Endothelial cell of umbilical vein (primary cell): Measurements from ENCODE around the gene ACBD6. TPM values are rescaled to one million over a fixed set of nuclear protein-coding genes. Genes with fewer than 3 reads are reported as not detected.

Experiments used
- BruUV-seq: library from RNA; stranded (reverse); fragments of 400-500 nt; replicated peaks from 2 replicates; lab custom pipeline; 2021; lab: Mats Ljungman, UMichigan
- CTCF ChIA-PET: fragments of 300-600, 350-600 bp; sonication (Branson Sonifier 250); formaldehyde crosslinking; loops from one replicate; lab custom pipeline; 2021; ENCODE audit warnings: antibody characterized with exemption, inconsistent platforms; lab: Charles Lee
- POLR2A ChIA-PET: fragments of 300-600, 350-600 bp; sonication (Branson Sonifier 250); formaldehyde crosslinking; loops from one replicate; lab custom pipeline; 2021; ENCODE audit warnings: antibody characterized with exemption, inconsistent platforms; lab: Charles Lee
- DNase-seq: peaks from one replicate; pipeline ENCODE4 v3.0.0-alpha.2; 2011; ENCODE audit warnings: low read depth, low spot score
- FAIRE-seq: peaks from 2 replicates; lab custom pipeline; 2011; peaks lifted over from hg19 to GRCh38; lab: Jason Lieb, UNC
- H2AFZ ChIP-seq: 2 replicates; pipeline ENCODE4 v1.6.0; 2012; ENCODE audit warnings: low read depth, low read length, control low read depth, inconsistent platforms
- H3K27ac ChIP-seq: 2 replicates; pipeline ENCODE4 v1.5.1; 2011; ENCODE audit warnings: low read depth, mild to moderate bottlenecking, control low read depth, low read length, moderate library complexity; ENCODE audit not compliant: insufficient read depth
- H3K27me3 ChIP-seq, 2 experiments: 2 replicates each; pipeline versions ENCODE4 v1.6.0 to v1.6.1; 2011; ENCODE audit warnings: low read length in 2 of 2, mixed read lengths in 1 of 2; ENCODE audit not compliant: control insufficient read depth in 2 of 2, insufficient read depth in 2 of 2
- H3K36me3 ChIP-seq, 2 experiments: 2 replicates in 1 of 2; 3 replicates in 1 of 2; pipeline ENCODE4 v1.5.1; 2011; ENCODE audit warnings: low read length in 2 of 2, mild to moderate bottlenecking in 1 of 2, moderate library complexity in 1 of 2; ENCODE audit not compliant: control insufficient read depth in 2 of 2, insufficient read depth in 2 of 2; ENCODE audit errors: extremely low read depth in 1 of 2
- H3K4me1 ChIP-seq: 3 replicates; pipeline ENCODE4 v1.5.1; 2011; ENCODE audit warnings: mild to moderate bottlenecking, low read length; ENCODE audit not compliant: control insufficient read depth, insufficient read depth; ENCODE audit errors: extremely low read depth
- H3K4me2 ChIP-seq: 2 replicates; pipeline ENCODE4 v1.6.1; 2011; ENCODE audit warnings: low read length, control low read depth, mixed read lengths; ENCODE audit not compliant: insufficient read depth
- H3K4me3 ChIP-seq, 3 experiments: fragments of 200-600 bp in 1 of 3; sonication (generic), shearing (Covaris generic) in 1 of 3; replicated peaks in 1 of 3; 2 replicates each; pipeline ENCODE4 v1.5.1; 2011 to 2016; ENCODE audit warnings: control low read depth in 3 of 3, low read length in 3 of 3, mild to moderate bottlenecking in 2 of 3, inconsistent platforms in 1 of 3, low read depth in 1 of 3, moderate library complexity in 1 of 3; ENCODE audit not compliant: insufficient read depth in 1 of 3
- H3K79me2 ChIP-seq: 2 replicates; pipeline ENCODE4 v1.6.0; 2012; ENCODE audit warnings: low read length, inconsistent platforms; ENCODE audit not compliant: control insufficient read depth, insufficient read depth
- H3K9ac ChIP-seq: replicated peaks from 2 replicates; pipeline ENCODE3; 2011; ENCODE audit warnings: low read length, control low read depth; ENCODE audit not compliant: insufficient read depth; ENCODE audit errors: extremely low read depth
- H3K9me1 ChIP-seq: replicated peaks from 3 replicates; pipeline ENCODE4 v1.6.0; 2011; ENCODE audit warnings: mild to moderate bottlenecking, low read length; ENCODE audit not compliant: control insufficient read depth, insufficient read depth; ENCODE audit errors: extremely low read depth
- H3K9me3 ChIP-seq: replicated peaks from 2 replicates; pipeline ENCODE4 v1.5.1; 2012; ENCODE audit warnings: low read length, inconsistent platforms; ENCODE audit not compliant: control insufficient read depth, insufficient read depth
- H4K20me1 ChIP-seq: replicated peaks from 2 replicates; pipeline ENCODE3; 2011; ENCODE audit warnings: mild to moderate bottlenecking, low read length; ENCODE audit not compliant: control insufficient read depth, insufficient read depth; ENCODE audit errors: extremely low read depth
- EZH2 ChIP-seq: IDR thresholded peaks from 2 replicates; pipeline ENCODE4 v1.6.1; 2012; ENCODE audit warnings: borderline replicate concordance, low read depth, mild to moderate bottlenecking, moderate library complexity, low read length, inconsistent platforms; ENCODE audit not compliant: severe bottlenecking
- FOS ChIP-seq: IDR thresholded peaks from 2 replicates; pipeline ENCODE4 v1.6.1; 2011; ENCODE audit warnings: mild to moderate bottlenecking, low read length, moderate library complexity, borderline replicate concordance; ENCODE audit not compliant: insufficient read depth
- GATA2 ChIP-seq: IDR thresholded peaks from 2 replicates; pipeline ENCODE4 v1.7.0; 2011; ENCODE audit warnings: low read depth, mild to moderate bottlenecking, moderate library complexity, mixed read lengths, low read length; ENCODE audit not compliant: insufficient read length, insufficient read depth
- JUN ChIP-seq: IDR thresholded peaks from 2 replicates; pipeline ENCODE4 v1.6.1; 2011; ENCODE audit warnings: borderline replicate concordance, low read depth; ENCODE audit not compliant: insufficient read length, insufficient read depth
- MYC ChIP-seq: IDR thresholded peaks from one replicate; pipeline ENCODE4 v1.6.1; 2011; ENCODE audit warnings: mild to moderate bottlenecking, low read depth, low read length
- POLR2A ChIP-seq: IDR thresholded peaks from 2 replicates; pipeline ENCODE4 v1.6.1; 2012; ENCODE audit warnings: low read depth, mild to moderate bottlenecking, control low read depth, low read length
- POLR2AphosphoS5 ChIP-seq: IDR thresholded peaks from 2 replicates; pipeline ENCODE4 v1.6.1; 2012; ENCODE audit warnings: low read depth, mild to moderate bottlenecking, control low read depth, low read length, moderate library complexity; ENCODE audit not compliant: insufficient read depth
- dilution Hi-C: fragments of 300-500 bp; cut with MboI; formaldehyde crosslinking; loops from one replicate; pipeline ENCODE4 v1.15.0; 2019; ENCODE audit warnings: low sequenced_read_pairs; ENCODE audit not compliant: extremely low pct_ligation_motif_present
- intact Hi-C: fragments of 100-400 bp; cut with micrococcal nuclease; formaldehyde crosslinking; loops from one replicate; pipeline ENCODE4 v1.10.0; 2022
- polyA plus RNA-seq, 4 experiments: library from polyadenylated mRNA; depleted of rRNA in 3 of 4; stranded (reverse) in 3 of 4; unstranded in 1 of 4; fragments of >200 nt; gene quantifications; 2 replicates each; pipeline versions ENCODE4 v1.2.1 to v1.2.3, GENCODE V29; 2011 to 2012; ENCODE audit warnings: missing spikeins in 1 of 4
- total RNA-seq: library from RNA; stranded (reverse); gene quantifications from 2 replicates; pipeline ENCODE4 v1.2.3, GENCODE V29; 2021
- TF ChIP-seq, protein P1 (sequence below): IDR thresholded peaks from 2 replicates; pipeline ENCODE4 v1.6.1; 2011; ENCODE audit not compliant: insufficient read depth, insufficient read length
- TF ChIP-seq, protein P2 (sequence below), 2 donors: IDR thresholded peaks; 1 replicate in 1 of 2; 2 replicates in 1 of 2; pipeline ENCODE4 v1.5.1; 2011; ENCODE audit warnings: low read length in 2 of 2, mild to moderate bottlenecking in 2 of 2, moderate library complexity in 2 of 2, control low read depth in 1 of 2, inconsistent platforms in 1 of 2, low read depth in 1 of 2; ENCODE audit not compliant: insufficient read depth in 1 of 2; ENCODE audit errors: extremely low read depth in 1 of 2

ACBD6 gene
- total and polyA plus RNA-seq, 2 donors (not counting 3 experiments of a cell fraction or from before 2014, with no cell fraction given), result 55.6 to 56.4 TPM

DNA sequence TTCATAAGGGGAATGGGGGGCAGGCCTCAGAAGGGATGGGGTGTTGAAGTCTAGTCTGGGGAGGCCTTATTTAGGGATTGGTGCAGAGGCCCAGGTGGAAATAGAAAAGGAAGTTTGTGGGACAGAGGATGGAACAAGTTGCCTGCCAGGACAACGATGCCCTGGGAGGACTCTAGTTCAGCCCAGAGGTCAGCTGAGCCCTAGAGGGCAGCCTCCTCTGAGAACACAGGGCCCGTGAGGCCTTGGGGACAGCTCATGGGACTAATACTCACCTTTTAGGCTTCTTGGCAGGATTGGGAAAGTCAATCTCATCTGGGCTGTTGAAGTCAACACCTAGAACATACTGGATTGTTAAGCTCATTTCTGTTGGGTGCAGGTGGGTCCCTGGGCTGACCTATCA, 229.3 kb downstream of the ACBD6 start:
- Histone ChIP-seq H3K9me1 (no peaks in the 10 kb centered on the region), H3K9ac (no peak overlapping the region), H3K4me2 (no peak overlapping the region), H3K4me1 (no peaks in the 10 kb centered on the region), H3K36me3 (peaks cover 0 to 2% of the 10 kb centered on the region in 2 experiments), H3K27me3 (no peaks in the 10 kb centered on the region), H3K4me3 (no peak overlapping the region), H2AFZ (no peak overlapping the region), H3K79me2 (no peaks in the 10 kb centered on the region), H3K9me3 (no peaks in the 10 kb centered on the region), H4K20me1 (no peaks in the 10 kb centered on the region), H3K27ac (no peak overlapping the region)
- DNase-seq (no peak), FAIRE-seq (no peak)
- TF ChIP-seq, protein P1, sequence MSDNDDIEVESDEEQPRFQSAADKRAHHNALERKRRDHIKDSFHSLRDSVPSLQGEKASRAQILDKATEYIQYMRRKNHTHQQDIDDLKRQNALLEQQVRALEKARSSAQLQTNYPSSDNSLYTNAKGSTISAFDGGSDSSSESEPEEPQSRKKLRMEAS, result no peak
- TF ChIP-seq POLR2AphosphoS5 (no peak), GATA2 (no peak), FOS (no peak), EZH2 (no peak), POLR2A (no peak), MYC (no peak), JUN (no peak)
- TF ChIP-seq, protein P2, sequence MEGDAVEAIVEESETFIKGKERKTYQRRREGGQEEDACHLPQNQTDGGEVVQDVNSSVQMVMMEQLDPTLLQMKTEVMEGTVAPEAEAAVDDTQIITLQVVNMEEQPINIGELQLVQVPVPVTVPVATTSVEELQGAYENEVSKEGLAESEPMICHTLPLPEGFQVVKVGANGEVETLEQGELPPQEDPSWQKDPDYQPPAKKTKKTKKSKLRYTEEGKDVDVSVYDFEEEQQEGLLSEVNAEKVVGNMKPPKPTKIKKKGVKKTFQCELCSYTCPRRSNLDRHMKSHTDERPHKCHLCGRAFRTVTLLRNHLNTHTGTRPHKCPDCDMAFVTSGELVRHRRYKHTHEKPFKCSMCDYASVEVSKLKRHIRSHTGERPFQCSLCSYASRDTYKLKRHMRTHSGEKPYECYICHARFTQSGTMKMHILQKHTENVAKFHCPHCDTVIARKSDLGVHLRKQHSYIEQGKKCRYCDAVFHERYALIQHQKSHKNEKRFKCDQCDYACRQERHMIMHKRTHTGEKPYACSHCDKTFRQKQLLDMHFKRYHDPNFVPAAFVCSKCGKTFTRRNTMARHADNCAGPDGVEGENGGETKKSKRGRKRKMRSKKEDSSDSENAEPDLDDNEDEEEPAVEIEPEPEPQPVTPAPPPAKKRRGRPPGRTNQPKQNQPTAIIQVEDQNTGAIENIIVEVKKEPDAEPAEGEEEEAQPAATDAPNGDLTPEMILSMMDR (IDR thresholded peaks at IDR 0.05; ENCODE audit: extremely low read depth in 1 of 2, insufficient read depth in 1 of 2, low read depth in 1 of 2, low read length in 2 of 2), result no peak
- CTCF ChIA-PET, result interaction anchor here (1.0 to 1.6 kb wide), 5 partner anchors 10 to 200 kb away, joined by 3 to 7 read pairs (median 4); no protein-coding TSS in a partner anchor
- POLR2A ChIA-PET, result no interaction called here
- dilution Hi-C loops, result no loop called here
- no TSS peak for BruUV-seq
- intact Hi-C loops, result no loop called here
